GM18907 (cell line): ENCODE results near the gene ADGRA1.
"Not testable (repeated sequence)": the region's sequence is repeated elsewhere in the genome, so short reads cannot be mapped to it uniquely, and the experiment has no call there.

Experiments
- ATAC-seq: cut with Tn5 transposase; IDR thresholded peaks from one replicate; pipeline ENCODE4 v1.9.1; 2021; ENCODE audit warnings: mild to moderate bottlenecking, moderate library complexity; ENCODE audit not compliant: unreplicated experiment

Gene ADGRA1

GRCh38 chr10:133174689-133175263 lies 87.1 kb downstream of the ADGRA1 start:
- no peak for ATAC-seq

- ATAC-seq: not testable (repeated sequence)
These were observed 87.9 kb downstream of the ADGRA1 start for GRCh38 chr10:133175624-133176023.

- no peak for ATAC-seq
These were observed 88.8 kb downstream of the ADGRA1 start for GRCh38 chr10:133176546-133176945.

GRCh38 chr10:133177380-133178157 lies 89.8 kb downstream of the ADGRA1 start:
- ATAC-seq: no peak

GRCh38 chr10:133178357-133179127 lies 90.8 kb downstream of the ADGRA1 start:
- ATAC-seq: no peak

- no peak for ATAC-seq
These were observed 91.4 kb downstream of the ADGRA1 start for GRCh38 chr10:133179128-133179520.

- no peak for ATAC-seq
These were observed 91.9 kb downstream of the ADGRA1 start for GRCh38 chr10:133179651-133180050.

- no peak for ATAC-seq
These were observed 92.7 kb downstream of the ADGRA1 start for GRCh38 chr10:133180192-133180964.

- ATAC-seq: no peak
These were observed 93.4 kb downstream of the ADGRA1 start for GRCh38 chr10:133180965-133181639.
